ENCODE measurements around the gene TEFM.
A peak's percentile ranks its signal among the peaks of the same experiment; 100 is the strongest.
"Not testable (repeated sequence)": the region's sequence is repeated elsewhere in the genome, so short reads cannot be mapped to it uniquely, and the experiment has no call there.

TEFM gene

GRCh38 chr17:30910151-30910550, 4.1 kb upstream of the TEFM start:
- not testable (repeated sequence) for H3K36me3 ChIP-seq (replicated peaks); H3K9me3 ChIP-seq; H3K27me3 ChIP-seq (ENCODE audit: low read depth); DNase-seq (ENCODE audit: low spot score in 2 of 2); H3K4me3 ChIP-seq; H3K4me1 ChIP-seq
- in situ Hi-C loops (cut with MboI; ENCODE audit: low sequenced_read_pairs) = loop anchor here (25.0 kb wide), 1 partner anchor 627 kb away; no protein-coding TSS in a partner anchor

GRCh38 chr17:30908717-30909420, 2.8 kb upstream of the TEFM start:
- no peaks in the 10 kb centered on the region; the same call in none of the 2 replicates for H3K4me1 ChIP-seq
- no peak for DNase-seq (ENCODE audit: low spot score in 2 of 2)
- peaks cover 4% of the 10 kb centered on the region; the same call in 1 of the 2 replicates for H3K36me3 ChIP-seq (replicated peaks)
- in situ Hi-C loops (cut with MboI; ENCODE audit: low sequenced_read_pairs) = loop anchor here (25.0 kb wide), 1 partner anchor 628 kb away; no protein-coding TSS in a partner anchor
- no peaks in the 10 kb centered on the region for H3K9me3 ChIP-seq
- H3K4me3 ChIP-seq = no peak overlapping the region
- H3K27me3 ChIP-seq (ENCODE audit: low read depth) = no peaks in the 10 kb centered on the region

- Histone ChIP-seq H3K36me3 (replicated peaks) (peaks cover 22% of the 10 kb centered on the region), H3K4me1 (no peaks in the 10 kb centered on the region; the same call in none of the 2 replicates), H3K4me3 (peak overlapping the region; percentile 80), H3K9me3 (no peaks in the 10 kb centered on the region), H3K27me3 (ENCODE audit: low read depth) (no peaks in the 10 kb centered on the region)
- DNase-seq (ENCODE audit: low spot score in 2 of 2) = no peak
- in situ Hi-C loops (cut with MboI; ENCODE audit: low sequenced_read_pairs) = loop anchor here (25.0 kb wide), 1 partner anchor 632 kb away; no protein-coding TSS in a partner anchor
Measured at GRCh38 chr17:30905742-30906100, 317 bp downstream of the TEFM start.

GRCh38 chr17:30897311-30897710, 8.7 kb downstream of the TEFM start:
- no peak overlapping the region for H3K4me3 ChIP-seq
- in situ Hi-C loops (cut with MboI; ENCODE audit: low sequenced_read_pairs) = no loop called here
- H3K36me3 ChIP-seq (replicated peaks) = peaks cover 59% of the 10 kb centered on the region
- no peaks in the 10 kb centered on the region for H3K9me3 ChIP-seq
- DNase-seq (ENCODE audit: low spot score in 2 of 2) = no peak
- H3K27me3 ChIP-seq (ENCODE audit: low read depth) = no peaks in the 10 kb centered on the region
- no peaks in the 10 kb centered on the region for H3K4me1 ChIP-seq

GRCh38 chr17:30894236-30894635, 11.8 kb downstream of the TEFM start:
- in situ Hi-C loops (cut with MboI; ENCODE audit: low sequenced_read_pairs) = no loop called here
- Histone ChIP-seq H3K27me3 (ENCODE audit: low read depth) (no peaks in the 10 kb centered on the region), H3K4me1 (no peaks in the 10 kb centered on the region), H3K9me3 (no peaks in the 10 kb centered on the region), H3K4me3 (no peak overlapping the region), H3K36me3 (replicated peaks) (peaks cover 48% of the 10 kb centered on the region)
- no peak for DNase-seq (ENCODE audit: low spot score in 2 of 2)

GRCh38 chr17:30886187-30886586, 19.9 kb downstream of the TEFM start:
- Histone ChIP-seq H3K4me3 (no peak overlapping the region), H3K9me3 (no peaks in the 10 kb centered on the region), H3K36me3 (replicated peaks) (peaks cover 23% of the 10 kb centered on the region), H3K27me3 (ENCODE audit: low read depth) (no peaks in the 10 kb centered on the region), H3K4me1 (no peaks in the 10 kb centered on the region)
- in situ Hi-C loops (cut with MboI; ENCODE audit: low sequenced_read_pairs) = no loop called here
- no peak for DNase-seq (ENCODE audit: low spot score in 2 of 2)

GRCh38 chr17:30869005-30869404, 37.0 kb downstream of the TEFM start:
- H3K9me3 ChIP-seq = no peaks in the 10 kb centered on the region
- no peaks in the 10 kb centered on the region for H3K27me3 ChIP-seq (ENCODE audit: low read depth)
- H3K4me3 ChIP-seq = no peak overlapping the region
- peaks cover 65% of the 10 kb centered on the region for H3K36me3 ChIP-seq (replicated peaks)
- H3K4me1 ChIP-seq = no peaks in the 10 kb centered on the region
- no peak for DNase-seq (ENCODE audit: low spot score in 2 of 2)
- in situ Hi-C loops (cut with MboI; ENCODE audit: low sequenced_read_pairs) = no loop called here

- DNase-seq (ENCODE audit: low spot score in 2 of 2) = no peak
- Histone ChIP-seq H3K4me1 (no peaks in the 10 kb centered on the region), H3K27me3 (ENCODE audit: low read depth) (no peaks in the 10 kb centered on the region), H3K36me3 (replicated peaks) (peaks cover 71% of the 10 kb centered on the region), H3K4me3 (no peak overlapping the region), H3K9me3 (no peaks in the 10 kb centered on the region)
- in situ Hi-C loops (cut with MboI; ENCODE audit: low sequenced_read_pairs) = no loop called here
Measured at GRCh38 chr17:30864636-30865035, 41.4 kb downstream of the TEFM start.

GRCh38 chr17:30858556-30859250, 47.3 kb downstream of the TEFM start:
- in situ Hi-C loops (cut with MboI; ENCODE audit: low sequenced_read_pairs) = no loop called here
- Histone ChIP-seq H3K4me1 (no peaks in the 10 kb centered on the region), H3K9me3 (no peaks in the 10 kb centered on the region), H3K36me3 (replicated peaks) (peaks cover 64% of the 10 kb centered on the region), H3K4me3 (no peak overlapping the region), H3K27me3 (ENCODE audit: low read depth) (no peaks in the 10 kb centered on the region)
- DNase-seq (ENCODE audit: low spot score in 2 of 2) = no peak

GRCh38 chr17:30854146-30854545, 51.9 kb downstream of the TEFM start:
- H3K36me3 ChIP-seq (replicated peaks) = peaks cover 49% of the 10 kb centered on the region
- H3K4me3 ChIP-seq = no peak overlapping the region
- DNase-seq (ENCODE audit: low spot score in 2 of 2) = no peak

More at GRCh38 chr17:30854146-30854545, 51.9 kb downstream of the TEFM start:
- Histone ChIP-seq H3K27me3 (ENCODE audit: low read depth) (no peaks in the 10 kb centered on the region), H3K4me1 (no peaks in the 10 kb centered on the region), H3K9me3 (no peaks in the 10 kb centered on the region)
- in situ Hi-C loops (cut with MboI; ENCODE audit: low sequenced_read_pairs) = no loop called here
